UCSD-AML1 (cell line): ENCODE measurements around the gene ADGRF5.

ENCODE experiments used
- DNase-seq: peaks from one replicate; lab custom pipeline; 2025; ENCODE audit not compliant: unreplicated experiment; lab: John Stamatoyannopoulos, UW

The ADGRF5 gene

DNA sequence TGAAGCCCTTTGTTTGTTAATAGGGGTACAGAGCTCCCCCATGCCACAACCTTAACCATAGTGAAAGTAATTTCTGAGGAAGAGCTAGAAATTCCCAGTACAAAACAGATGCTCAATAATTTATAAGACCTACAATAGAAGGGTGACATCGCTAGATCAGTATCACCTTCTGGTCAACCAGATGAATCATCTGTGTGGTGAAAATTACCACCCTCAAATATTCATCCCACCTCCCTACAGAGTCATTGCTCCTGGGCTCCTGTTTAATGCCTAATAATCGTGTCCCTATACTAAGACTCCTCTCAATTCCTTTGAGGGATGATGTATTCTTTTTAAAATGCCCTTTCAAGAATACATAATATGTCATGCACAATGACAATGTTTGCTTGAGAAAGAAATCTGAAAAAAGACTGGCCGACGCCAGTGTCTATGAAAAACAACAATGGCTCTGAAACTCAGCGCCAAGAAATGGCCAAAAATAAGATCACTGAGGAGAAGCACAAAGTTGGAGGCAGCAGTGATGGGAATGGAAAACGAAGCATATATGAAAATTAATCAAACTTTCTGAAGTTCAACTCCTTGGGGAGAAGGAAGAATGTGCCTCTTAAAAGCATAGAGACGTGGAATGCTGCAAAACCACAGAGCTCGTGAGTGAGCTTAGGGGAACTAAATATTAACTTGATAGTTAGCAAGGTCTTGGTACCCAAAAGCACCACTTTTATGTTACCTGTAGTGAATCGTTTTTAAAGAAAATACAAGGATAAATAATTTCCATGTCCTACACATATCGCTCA, 11.0 kb upstream of the ADGRF5 start:
- DNase-seq, result no peak

- DNase-seq, result no peak
These were observed 9.7 kb upstream of the ADGRF5 start for GRCh38 chr6:46931416-46931815.

DNA sequence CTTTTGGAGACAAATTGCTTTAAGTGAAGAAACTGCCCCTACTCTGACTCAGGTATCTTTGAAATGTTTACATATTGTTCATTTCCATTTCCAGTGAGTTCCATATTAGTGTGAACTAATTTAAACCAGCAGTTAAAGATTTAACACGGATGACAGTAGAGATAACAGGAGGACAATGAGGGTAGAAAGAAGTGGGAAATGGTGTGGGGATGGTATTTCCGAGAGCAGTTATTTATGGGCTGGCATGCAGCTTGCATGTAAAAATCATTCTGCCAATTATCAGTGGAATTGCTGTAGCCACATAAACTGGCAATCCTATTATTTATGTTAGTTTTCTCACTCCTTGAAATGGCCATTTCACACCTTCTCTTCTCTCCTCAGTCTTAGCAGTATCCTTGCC, 8.6 kb upstream of the ADGRF5 start:
- no peak for DNase-seq

- DNase-seq, result no peak
These were observed 5.3 kb upstream of the ADGRF5 start for GRCh38 chr6:46927066-46927465.

DNA sequence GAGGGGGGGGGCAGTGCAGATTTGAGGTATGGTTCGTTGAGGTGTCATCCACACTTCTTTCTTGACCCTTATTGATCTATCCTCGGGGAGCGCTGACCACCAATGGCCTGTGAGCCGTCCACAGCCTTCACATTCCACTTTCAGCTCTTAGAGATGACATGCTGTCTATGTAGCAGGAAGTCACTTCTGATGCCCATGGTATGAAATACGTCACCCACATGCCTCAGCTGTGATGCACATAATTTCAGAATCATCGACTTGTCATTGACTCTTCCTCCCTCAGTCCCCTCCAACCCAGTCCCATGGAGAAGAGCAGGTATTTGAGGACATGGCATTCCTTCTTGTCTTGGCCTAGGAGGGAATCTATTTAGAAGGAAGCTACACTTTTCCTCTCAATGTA, 4.7 kb upstream of the ADGRF5 start:
- no peak for DNase-seq

DNA sequence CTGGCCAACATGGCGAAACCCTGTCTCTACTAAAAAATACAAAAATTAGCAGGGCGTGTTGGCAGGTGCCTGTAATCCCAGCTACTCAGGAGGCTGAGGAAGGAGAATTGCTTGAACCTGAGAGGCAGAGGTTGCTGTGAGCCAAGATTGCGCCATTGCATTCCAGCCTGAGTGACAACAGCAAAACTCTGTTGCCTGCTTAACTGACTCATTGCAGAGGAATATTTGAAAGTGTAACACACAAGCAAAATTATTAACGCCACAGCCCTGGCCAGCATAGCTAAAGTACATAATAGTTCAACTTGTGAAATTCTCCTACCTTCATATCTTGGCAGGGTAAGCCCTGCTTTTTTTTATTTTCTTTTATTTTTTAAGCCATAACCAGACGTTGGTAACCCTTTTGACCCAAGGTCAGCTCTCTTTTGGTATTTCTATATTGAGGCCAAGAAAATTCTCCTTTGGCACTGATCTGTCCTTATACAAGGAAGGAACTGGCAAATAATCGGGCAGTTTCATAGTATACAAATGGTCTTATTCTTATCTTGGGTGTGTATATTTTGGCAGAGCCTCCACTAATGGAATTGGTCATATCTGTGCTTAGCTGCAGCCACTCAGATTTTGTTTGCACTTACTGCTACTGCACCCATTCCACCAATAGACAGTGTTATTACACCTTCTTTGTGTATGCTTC, 4.0 kb upstream of the ADGRF5 start:
- DNase-seq, result no peak

- DNase-seq, result no peak
These were observed 1.7 kb upstream of the ADGRF5 start for GRCh38 chr6:46923476-46923875.

DNA sequence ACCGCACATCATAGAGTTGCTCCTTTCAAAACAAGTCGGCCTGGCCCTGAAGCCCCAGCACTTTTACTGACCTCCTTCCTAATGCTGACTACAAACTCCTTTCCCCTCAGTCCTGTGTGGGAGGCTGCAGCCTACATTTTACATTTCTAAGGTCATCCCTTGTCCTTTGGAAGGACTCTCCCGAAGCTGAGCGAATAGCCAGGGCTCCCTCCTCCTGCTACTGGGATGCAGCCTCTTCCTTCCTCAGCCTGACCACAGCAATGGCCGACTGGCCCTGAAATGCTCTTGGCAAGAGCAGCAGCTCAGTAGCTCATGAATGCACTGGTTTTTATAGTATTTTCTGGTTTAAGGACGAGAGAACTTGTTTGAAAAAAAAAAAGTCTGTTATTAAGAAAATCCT, 679 bp downstream of the ADGRF5 start:
- no peak for DNase-seq

DNA sequence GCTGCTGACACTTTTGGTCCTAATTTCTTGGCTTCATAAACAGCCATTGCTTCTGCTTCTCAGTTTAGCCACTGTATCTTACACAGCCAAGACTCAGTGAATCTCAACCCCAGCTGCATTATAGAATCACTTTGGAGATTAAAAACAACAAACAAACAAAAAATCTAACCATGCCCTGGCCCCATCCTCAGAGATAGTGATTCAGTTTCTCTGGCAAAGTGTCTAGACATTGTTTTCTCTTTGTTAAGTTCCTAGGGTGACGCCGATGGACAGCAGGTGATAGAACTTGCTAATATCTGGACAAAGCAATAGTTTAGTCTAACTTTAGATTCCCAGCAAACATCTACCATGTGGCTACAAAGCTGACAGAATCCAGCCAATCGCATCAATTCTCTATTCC, 2.9 kb downstream of the ADGRF5 start:
- no peak for DNase-seq

- no peak for DNase-seq
These were observed 4.7 kb downstream of the ADGRF5 start for GRCh38 chr6:46917002-46917545.

DNA sequence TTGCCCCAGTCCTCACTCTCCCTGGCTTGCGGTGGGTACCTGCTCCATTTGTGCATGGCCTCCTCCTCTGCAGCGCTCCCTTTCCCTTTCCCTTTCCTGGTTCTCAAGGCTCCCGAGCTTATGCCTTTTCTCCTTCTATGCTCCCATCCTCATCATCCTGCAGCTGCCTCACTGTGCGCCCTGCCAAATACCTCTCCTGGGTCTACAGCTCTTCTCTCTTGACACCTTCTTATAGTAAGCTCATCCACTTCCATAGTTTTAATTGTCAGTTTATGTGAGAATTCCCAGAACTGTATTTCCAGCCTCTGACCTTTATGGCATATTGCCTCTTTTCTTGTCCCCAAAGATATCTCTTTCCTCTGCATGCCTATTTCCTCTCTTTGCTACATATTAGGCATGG, 5.9 kb downstream of the ADGRF5 start:
- DNase-seq, result no peak

DNA sequence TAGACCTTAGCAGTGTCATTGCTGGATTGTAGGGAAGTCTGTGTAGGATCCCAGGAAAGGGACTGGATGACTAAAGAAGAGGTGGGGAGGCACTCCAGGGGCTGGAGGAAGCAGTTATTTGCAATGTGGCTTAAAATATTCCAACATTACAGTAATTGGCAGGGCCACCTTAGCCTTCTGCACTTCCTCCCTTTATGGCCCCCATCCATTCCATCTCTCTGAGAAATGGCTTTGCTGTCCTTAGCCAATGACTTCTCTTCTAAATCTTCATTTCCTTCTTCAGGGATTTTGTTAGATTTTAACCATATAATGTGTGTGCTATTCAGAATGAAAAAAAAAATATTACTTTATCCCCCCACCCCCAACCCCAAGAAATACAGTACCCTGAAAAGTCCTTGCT, 6.4 kb downstream of the ADGRF5 start:
- DNase-seq, result no peak

GRCh38 chr6:46914279-46914810, 7.4 kb downstream of the ADGRF5 start:
- DNase-seq, result no peak

- DNase-seq, result no peak
These were observed 12.4 kb downstream of the ADGRF5 start for GRCh38 chr6:46909371-46909770.

DNA sequence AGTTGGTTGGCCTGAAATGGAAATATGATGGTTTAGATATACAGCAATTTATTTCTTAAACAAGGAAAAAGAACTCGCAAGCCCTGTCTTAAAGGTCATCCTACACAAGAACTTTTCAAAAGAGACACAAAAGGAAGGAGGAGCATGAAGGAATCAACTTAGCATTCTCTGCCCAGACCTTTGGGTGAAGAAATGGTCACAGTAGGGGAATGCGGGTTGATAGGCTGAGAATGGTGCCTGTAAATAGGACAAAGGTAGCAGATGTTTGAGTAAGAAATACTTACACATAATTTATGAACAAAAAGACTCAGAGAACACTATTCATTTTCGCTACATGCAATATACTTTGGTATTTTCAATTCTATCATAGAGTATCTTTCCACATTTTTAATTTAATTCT, 15.0 kb downstream of the ADGRF5 start:
- DNase-seq, result no peak

GRCh38 chr6:46904117-46904516, 17.6 kb downstream of the ADGRF5 start:
- no peak for DNase-seq

DNA sequence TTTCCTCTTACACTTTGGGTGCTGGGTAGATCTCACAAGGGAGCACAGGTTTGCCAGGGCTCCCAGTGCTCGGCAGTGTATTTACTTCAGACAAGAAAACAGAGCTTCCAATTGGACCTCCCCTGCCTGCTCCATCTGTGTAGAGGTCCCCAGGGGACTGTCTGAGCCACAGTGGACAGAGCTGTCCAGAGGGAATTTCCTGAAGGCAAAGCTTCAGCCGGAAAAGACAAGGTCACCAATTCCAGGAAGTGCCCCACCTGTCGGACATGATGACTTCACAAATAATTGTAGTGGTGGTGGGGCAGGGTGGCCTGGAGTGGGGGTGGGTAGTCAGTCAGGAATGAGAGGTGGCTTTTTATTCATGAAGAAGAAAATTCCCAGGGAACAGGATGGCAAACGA, 18.6 kb downstream of the ADGRF5 start:
- no peak for DNase-seq

- DNase-seq, result no peak
These were observed 19.8 kb downstream of the ADGRF5 start for GRCh38 chr6:46901882-46902314.

GRCh38 chr6:46900266-46900665, 21.5 kb downstream of the ADGRF5 start:
- DNase-seq, result no peak

GRCh38 chr6:46899659-46900058, 22.1 kb downstream of the ADGRF5 start:
- DNase-seq, result no peak

- DNase-seq, result no peak
These were observed 23.7 kb downstream of the ADGRF5 start for GRCh38 chr6:46898006-46898405.

DNA sequence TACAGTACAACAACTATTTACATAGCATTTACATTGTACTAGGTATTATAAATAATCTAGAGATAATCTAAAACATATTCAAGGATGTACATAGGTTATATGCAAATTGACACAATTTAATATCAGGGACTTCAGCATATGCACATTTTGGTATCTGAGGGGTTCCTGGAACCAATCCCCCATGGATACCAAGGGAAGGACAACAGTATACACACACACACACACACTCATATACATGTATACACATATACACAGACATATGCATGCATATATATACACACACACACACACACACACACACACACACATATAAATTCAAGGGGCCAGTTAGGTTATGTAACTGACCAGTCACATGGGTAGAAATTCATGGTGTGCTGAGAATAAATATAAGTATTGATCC, 24.9 kb downstream of the ADGRF5 start:
- no peak for DNase-seq
